ENCODE results near the gene B3GNT2. TPM values are rescaled to one million over a fixed set of nuclear protein-coding genes. Genes with fewer than 3 reads are reported as not detected.
A peak's percentile ranks its signal among the peaks of the same experiment; 100 is the strongest.
"Not testable (repeated sequence)": the region's sequence is repeated elsewhere in the genome, so short reads cannot be mapped to it uniquely, and the experiment has no call there.

Gene B3GNT2
- total and polyA plus RNA-seq, 9 donors, result 6.7 to 20.6 (median 11.2) TPM

DNA sequence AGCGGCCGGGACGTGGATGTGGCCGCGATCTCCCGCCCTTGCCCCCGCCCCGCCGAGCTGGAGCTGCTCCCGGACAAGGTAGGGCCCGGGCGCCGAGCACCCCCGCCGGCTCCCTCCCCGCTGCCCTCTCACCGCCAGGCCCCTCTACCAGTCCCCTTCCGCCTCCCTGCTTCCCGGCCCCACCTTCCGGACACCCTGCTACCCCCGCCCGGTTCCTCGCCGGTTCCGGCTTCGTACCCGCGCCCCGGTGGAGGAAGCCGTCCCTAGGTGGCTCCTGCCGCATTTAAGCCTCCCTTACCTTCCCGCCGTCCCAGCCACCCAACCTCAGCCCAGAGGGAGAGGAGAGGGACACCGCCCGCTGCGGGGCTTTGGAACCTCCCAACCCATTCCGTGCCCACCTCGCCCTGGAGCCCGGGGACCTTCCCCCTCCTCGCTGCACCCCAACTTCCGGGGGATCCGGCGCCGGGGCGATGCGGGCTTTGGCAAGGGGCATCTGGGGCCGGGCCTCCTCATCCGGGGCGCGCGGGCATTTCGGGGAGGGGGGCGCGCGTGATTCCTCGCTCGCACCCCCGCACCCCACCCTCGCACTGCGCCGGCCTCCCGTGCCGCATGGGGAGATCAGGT, 475 bp downstream of the B3GNT2 start:
- TF ChIP-seq POLR2A (IDR thresholded peaks at IDR 0.05) (no peak), CTCF (IDR thresholded peaks at IDR 0.05) (no peak), EP300 (IDR thresholded peaks at IDR 0.05) (no peak)
- H3K27me3 ChIP-seq, result no peaks in the 10 kb centered on the region
- H3K9me3 ChIP-seq, result no peaks in the 10 kb centered on the region
- H3K36me3 ChIP-seq, result no peaks in the 10 kb centered on the region
- H3K4me1 ChIP-seq (ENCODE audit: insufficient read depth), result peaks cover 5% of the 10 kb centered on the region
- WGBS, 3 donors, result 0 to 1% (median 1%) methylated on average over 51 to 63 of the region's 63 CpGs
- H3K27ac ChIP-seq, result peak overlapping the region; percentile 74 to 76
- intact Hi-C loops (cut with DNase I), result loop anchor here in 2 of 4 donors (5.0 to 10.0 kb wide), 2 partner anchors 216 to 282 kb away; no protein-coding TSS in a partner anchor
- H3K4me3 ChIP-seq, result peak overlapping the region; percentile 56
- peak; percentile 40 to 63 (median 62) for DNase-seq

DNA sequence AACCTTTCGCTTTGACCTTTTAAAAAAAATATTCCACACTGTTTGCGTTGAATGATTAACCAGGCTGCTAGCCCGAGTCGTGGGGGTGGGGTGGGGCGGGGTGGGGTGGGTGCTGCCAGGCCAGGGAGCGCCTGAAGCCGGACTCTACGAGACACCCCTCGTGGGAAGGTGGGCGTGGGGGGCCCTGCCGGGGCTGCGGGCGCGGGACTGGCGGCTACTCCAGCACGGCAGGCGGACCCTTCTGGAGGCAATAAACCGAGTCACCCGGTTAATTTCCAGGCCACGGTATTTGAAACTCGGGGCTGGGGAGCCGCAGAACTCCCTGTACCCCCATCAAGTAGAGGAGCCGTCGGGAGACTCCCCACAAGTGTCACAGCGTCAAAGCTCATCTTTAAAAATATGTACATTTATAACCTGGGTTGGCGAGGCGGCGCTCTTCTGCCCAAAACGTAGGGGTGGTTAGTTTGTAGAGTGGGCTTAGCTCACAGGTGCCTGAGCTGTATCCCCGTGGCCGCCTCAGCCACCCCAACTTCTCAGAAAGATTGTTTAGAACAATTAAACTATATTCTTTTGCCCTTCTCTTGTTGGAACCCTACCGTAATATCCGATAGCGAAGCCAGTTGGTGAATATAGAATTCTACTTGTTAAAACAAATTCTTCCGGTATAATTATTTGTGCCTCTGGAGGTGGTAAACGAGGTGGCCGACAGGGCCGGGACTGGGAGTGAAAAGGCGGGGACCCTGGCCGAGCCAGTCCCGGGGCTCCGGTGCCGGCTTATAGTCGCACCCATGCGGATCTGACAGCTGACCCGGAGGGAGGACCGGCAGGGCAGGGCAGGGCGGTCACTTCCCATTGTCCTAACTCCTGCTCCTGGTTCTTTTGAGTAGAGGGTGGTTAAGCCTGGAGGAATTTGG, 1.4 kb downstream of the B3GNT2 start:
- H3K27me3 ChIP-seq, result no peaks in the 10 kb centered on the region
- peak overlapping the region; percentile 56 for H3K4me3 ChIP-seq
- peaks cover 5% of the 10 kb centered on the region for H3K4me1 ChIP-seq (ENCODE audit: insufficient read depth)
- H3K9me3 ChIP-seq, result no peaks in the 10 kb centered on the region
- peak in 3 of 5 donors; percentile 26 to 46 (median 44) for DNase-seq
- H3K27ac ChIP-seq, result no peak overlapping the region
- 2 to 4% (median 3%) methylated on average over 43 to 48 of the region's 48 CpGs for WGBS, 3 donors
- TF ChIP-seq CTCF (IDR thresholded peaks at IDR 0.05), result no peak
- TF ChIP-seq POLR2A (IDR thresholded peaks at IDR 0.05), result no peak
- TF ChIP-seq EP300 (IDR thresholded peaks at IDR 0.05), result no peak
- H3K36me3 ChIP-seq, result no peaks in the 10 kb centered on the region
- intact Hi-C loops (cut with DNase I), result loop anchor here in 2 of 4 donors (5.0 to 10.0 kb wide), 2 partner anchors 215 to 282 kb away; no protein-coding TSS in a partner anchor

DNA sequence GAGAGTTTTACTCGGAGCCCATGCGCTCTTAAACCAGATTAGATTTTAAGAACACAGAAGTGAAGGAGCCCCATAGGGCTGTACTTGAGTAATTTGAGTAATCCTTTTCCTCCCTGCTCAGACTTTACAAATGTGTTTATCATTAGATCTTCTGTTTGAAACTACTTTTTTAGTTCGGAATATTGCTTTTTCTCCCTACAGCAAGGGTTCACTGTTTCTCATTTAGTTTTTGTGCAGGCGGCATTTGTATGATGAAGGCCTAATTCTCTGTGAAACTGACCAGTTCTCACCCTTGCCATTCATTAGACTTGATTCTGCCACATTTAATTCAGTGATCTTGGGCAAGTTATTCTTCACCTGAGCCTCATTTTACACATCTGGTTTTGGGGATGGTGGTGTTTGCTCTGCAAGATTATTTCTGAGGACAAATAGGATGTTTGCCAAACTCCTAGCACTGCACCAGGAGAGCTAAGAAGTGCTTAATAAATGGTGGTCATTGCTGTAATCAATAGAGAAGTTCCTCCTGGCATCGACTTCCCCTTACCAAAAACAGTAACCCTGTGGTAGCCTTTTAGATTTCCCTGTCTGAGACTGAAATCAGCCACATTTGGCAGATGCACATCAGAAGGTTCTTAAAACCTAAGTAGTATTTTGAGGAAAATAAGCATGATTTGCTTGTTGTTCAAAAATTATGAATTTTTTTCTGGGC, 2.2 kb downstream of the B3GNT2 start:
- intact Hi-C loops (cut with DNase I), result loop anchor here in 2 of 4 donors (5.0 to 10.0 kb wide), 2 partner anchors 214 to 283 kb away; no protein-coding TSS in a partner anchor
- H3K27ac ChIP-seq, result no peak overlapping the region
- H3K4me1 ChIP-seq (ENCODE audit: insufficient read depth), result peaks cover 7% of the 10 kb centered on the region

GRCh38 chr2:62198854-62199253, 2.9 kb downstream of the B3GNT2 start:
- DNase-seq; H3K4me3 ChIP-seq; H3K36me3 ChIP-seq; H3K27me3 ChIP-seq; H3K9me3 ChIP-seq; H3K27ac ChIP-seq; H3K4me1 ChIP-seq (ENCODE audit: insufficient read depth): not testable (repeated sequence)
- 90 to 96% (median 94%) methylated on average over 8 of the region's 8 CpGs for WGBS, 3 donors
- intact Hi-C loops (cut with DNase I), result loop anchor here in 2 of 4 donors (5.0 to 10.0 kb wide), 2 partner anchors 213 to 284 kb away; no protein-coding TSS in a partner anchor

More for the DNA sequence above, 2.2 kb downstream of the B3GNT2 start:
- Histone ChIP-seq H3K36me3 (no peaks in the 10 kb centered on the region), H3K4me3 (peak overlapping the region; percentile 56), H3K9me3 (no peaks in the 10 kb centered on the region), H3K27me3 (no peaks in the 10 kb centered on the region)
- no peak for TF ChIP-seq CTCF (IDR thresholded peaks at IDR 0.05)
- TF ChIP-seq POLR2A (IDR thresholded peaks at IDR 0.05), result no peak
- TF ChIP-seq EP300 (IDR thresholded peaks at IDR 0.05), result no peak
- 43 to 56% (median 47%) methylated on average over 5 of the region's 5 CpGs for WGBS, 3 donors
- DNase-seq, result no peak

Measured in ovary (tissue), 9 donors.